Mucosa of stomach (tissue), 1 donor: ENCODE data around the gene SLF2.
"Not testable (repeated sequence)": the region's sequence is repeated elsewhere in the genome, so short reads cannot be mapped to it uniquely, and the experiment has no call there.

Source experiments
- H3K27me3 ChIP-seq: one replicate; pipeline ENCODE4 v1.7.0; 2013; ENCODE audit warnings: mild to moderate bottlenecking, low read length; ENCODE audit not compliant: control insufficient read depth, insufficient read depth
- H3K36me3 ChIP-seq: one replicate; pipeline ENCODE4 v1.7.0; 2013; ENCODE audit warnings: low read length; ENCODE audit not compliant: control insufficient read depth, insufficient read depth
- H3K4me1 ChIP-seq: one replicate; pipeline ENCODE4 v1.7.0; 2013; ENCODE audit warnings: mild to moderate bottlenecking, low read length; ENCODE audit not compliant: control insufficient read depth, insufficient read depth
- H3K4me3 ChIP-seq: one replicate; pipeline ENCODE4 v1.7.0; 2013; ENCODE audit warnings: low read length
- H3K9ac ChIP-seq: one replicate; pipeline ENCODE4 v1.7.0; 2013; ENCODE audit warnings: mild to moderate bottlenecking, low read length, moderate library complexity
- H3K9me3 ChIP-seq: one replicate; pipeline ENCODE4 v1.7.0; 2013; ENCODE audit warnings: mild to moderate bottlenecking, low read length, moderate library complexity; ENCODE audit not compliant: control insufficient read depth
- donor health status: Pancreatic carcinoma.

SLF2 gene

DNA sequence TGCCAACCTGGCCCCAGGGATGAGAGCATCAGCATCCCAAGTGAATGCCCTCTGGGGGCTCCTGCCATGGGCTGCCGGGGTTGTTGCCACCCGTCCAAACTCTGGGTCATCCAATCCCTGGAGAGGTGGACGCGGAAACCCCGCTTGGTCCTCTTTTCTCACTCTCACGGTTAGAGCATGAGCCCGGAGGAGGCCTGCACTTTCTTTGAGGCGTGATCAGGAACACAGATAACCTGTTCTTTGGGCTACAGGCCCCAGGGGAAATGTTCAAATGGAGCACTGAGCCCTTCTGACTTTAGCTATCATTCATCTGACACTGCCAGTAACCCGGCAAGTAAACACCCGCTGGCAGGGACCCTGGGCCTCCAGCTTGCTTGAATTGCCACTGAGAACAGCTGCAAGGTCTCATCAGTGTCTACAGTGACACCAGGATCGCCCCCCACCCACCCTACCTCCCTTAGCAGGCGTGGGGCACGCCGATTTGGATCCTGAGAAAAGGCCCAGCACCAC is 29.4 kb upstream of the SLF2 start:
- Histone ChIP-seq H3K9me3 (no peaks in the 10 kb centered on the region), H3K9ac (no peak overlapping the region), H3K27me3 (peaks cover 8% of the 10 kb centered on the region), H3K4me3 (no peak overlapping the region), H3K4me1 (no peaks in the 10 kb centered on the region), H3K36me3 (no peaks in the 10 kb centered on the region)

DNA sequence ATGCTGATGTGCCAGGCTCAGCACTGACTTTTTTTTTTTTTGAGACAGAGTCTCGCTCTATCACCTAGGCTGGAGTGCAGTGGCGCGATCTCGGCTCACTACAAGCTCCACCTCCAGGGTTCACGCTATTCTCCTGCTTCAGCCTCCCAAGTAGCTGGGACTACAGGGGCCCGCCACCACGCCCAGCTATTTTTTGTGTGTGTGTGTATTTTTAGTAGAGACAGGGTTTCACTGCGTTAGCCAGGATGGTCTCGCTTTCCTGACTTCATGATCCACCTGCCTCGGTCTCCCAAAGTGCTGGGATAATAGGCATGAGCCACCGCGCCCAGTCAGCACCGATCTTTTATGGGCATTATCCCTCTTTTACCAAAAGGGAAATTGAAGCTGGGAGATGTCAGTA is 27.2 kb upstream of the SLF2 start:
- H3K4me3 ChIP-seq, H3K36me3 ChIP-seq, H3K9me3 ChIP-seq, H3K9ac ChIP-seq, H3K4me1 ChIP-seq: not testable (repeated sequence)
- peaks cover 15% of the 10 kb centered on the region for H3K27me3 ChIP-seq

GRCh38 chr10:100886091-100886490 is 26.7 kb upstream of the SLF2 start:
- H3K9ac ChIP-seq, result no peak overlapping the region
- H3K4me1 ChIP-seq, result no peaks in the 10 kb centered on the region
- H3K27me3 ChIP-seq, result peaks cover 15% of the 10 kb centered on the region
- no peaks in the 10 kb centered on the region for H3K36me3 ChIP-seq
- no peak overlapping the region for H3K4me3 ChIP-seq
- no peaks in the 10 kb centered on the region for H3K9me3 ChIP-seq

- H3K4me1 ChIP-seq, result no peaks in the 10 kb centered on the region
- no peaks in the 10 kb centered on the region for H3K36me3 ChIP-seq
- H3K27me3 ChIP-seq, result peaks cover 15% of the 10 kb centered on the region
- no peak overlapping the region for H3K9ac ChIP-seq
- H3K9me3 ChIP-seq, result no peaks in the 10 kb centered on the region
- H3K4me3 ChIP-seq, result no peak overlapping the region
Observed at GRCh38 chr10:100886521-100886920, 26.2 kb upstream of the SLF2 start.

DNA sequence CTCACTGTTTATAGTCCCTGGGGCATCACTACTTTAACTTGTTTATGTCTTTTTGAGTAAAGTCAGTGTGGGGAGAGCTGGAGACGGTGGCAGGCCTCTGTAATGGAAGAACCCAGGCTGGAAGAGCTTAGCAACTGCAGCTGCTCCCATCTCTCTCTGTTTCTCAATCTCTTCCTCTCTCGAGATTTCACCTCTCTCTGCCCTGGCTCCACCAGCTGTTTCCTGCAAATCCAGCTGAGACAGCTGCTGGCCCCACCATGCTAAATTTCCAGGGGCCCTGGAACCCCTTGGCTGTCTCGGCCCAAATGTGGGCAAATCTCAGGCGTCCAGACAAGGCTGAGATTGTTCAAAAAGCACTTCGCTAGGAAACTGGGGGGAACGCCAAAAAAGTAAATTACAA is 25.8 kb upstream of the SLF2 start:
- Histone ChIP-seq H3K4me1 (no peaks in the 10 kb centered on the region), H3K4me3 (no peak overlapping the region), H3K9me3 (no peaks in the 10 kb centered on the region), H3K27me3 (peaks cover 15% of the 10 kb centered on the region), H3K36me3 (no peaks in the 10 kb centered on the region), H3K9ac (no peak overlapping the region)

DNA sequence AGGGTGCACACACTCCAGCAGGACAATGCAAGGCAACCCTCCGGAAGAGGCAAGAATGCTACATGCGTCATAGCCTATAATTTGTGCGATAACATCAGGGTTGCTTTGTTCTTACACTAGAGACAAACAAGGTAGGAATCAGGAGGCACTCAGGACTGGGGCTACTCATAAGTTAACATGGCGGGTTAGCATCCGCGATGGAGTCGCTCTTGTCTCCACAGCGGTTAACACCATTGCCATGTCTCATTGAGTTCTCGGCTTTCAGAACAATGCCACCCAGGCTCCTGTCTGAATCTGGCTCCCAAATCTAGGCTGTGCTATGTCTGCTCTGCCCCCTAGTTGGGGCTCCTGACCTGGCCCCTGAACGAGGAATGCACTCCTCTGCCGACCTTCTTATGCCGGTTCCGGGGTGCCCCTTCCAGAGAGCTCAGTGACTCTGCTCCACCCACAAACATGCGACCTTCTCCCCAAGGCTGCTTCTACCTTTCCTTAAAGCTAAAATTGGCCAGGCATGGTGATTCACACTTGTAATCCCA is 24.9 kb upstream of the SLF2 start:
- Histone ChIP-seq H3K4me1 (no peaks in the 10 kb centered on the region), H3K9me3 (no peaks in the 10 kb centered on the region), H3K9ac (no peak overlapping the region), H3K4me3 (no peak overlapping the region), H3K36me3 (no peaks in the 10 kb centered on the region), H3K27me3 (peaks cover 20% of the 10 kb centered on the region)

- H3K4me3 ChIP-seq, result no peak overlapping the region
- peaks cover 20% of the 10 kb centered on the region for H3K27me3 ChIP-seq
- H3K9me3 ChIP-seq, result no peaks in the 10 kb centered on the region
- no peak overlapping the region for H3K9ac ChIP-seq
- no peaks in the 10 kb centered on the region for H3K4me1 ChIP-seq
- H3K36me3 ChIP-seq, result no peaks in the 10 kb centered on the region
Observed at GRCh38 chr10:100888957-100889356, 23.8 kb upstream of the SLF2 start.

DNA sequence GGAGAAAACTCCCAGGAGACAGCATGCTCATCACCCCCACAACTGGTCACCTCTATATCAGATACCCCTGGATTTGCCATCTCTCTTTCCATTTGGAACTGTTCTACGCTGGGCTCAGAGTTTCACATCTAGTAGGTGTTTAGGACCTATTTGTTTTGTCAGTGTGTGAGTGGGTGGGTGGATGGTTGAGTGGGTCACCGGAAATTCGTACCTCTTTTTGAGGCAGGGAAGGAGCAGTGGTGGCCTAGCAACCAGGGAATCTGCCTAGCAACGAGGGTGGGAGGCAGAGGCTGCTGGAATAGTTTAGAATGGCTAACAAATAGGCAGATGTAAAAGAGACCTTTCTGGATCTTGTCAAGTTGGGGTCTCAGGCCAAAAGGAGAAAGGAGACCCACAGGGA is 23.2 kb upstream of the SLF2 start:
- Histone ChIP-seq H3K27me3 (peaks cover 20% of the 10 kb centered on the region), H3K4me1 (no peaks in the 10 kb centered on the region)

GRCh38 chr10:100890141-100890672 is 22.6 kb upstream of the SLF2 start:
- no peaks in the 10 kb centered on the region for H3K9me3 ChIP-seq
- no peak overlapping the region for H3K9ac ChIP-seq
- no peaks in the 10 kb centered on the region for H3K36me3 ChIP-seq
- peaks cover 24% of the 10 kb centered on the region for H3K27me3 ChIP-seq
- no peaks in the 10 kb centered on the region for H3K4me1 ChIP-seq
- no peak overlapping the region for H3K4me3 ChIP-seq

More for the DNA sequence above, 23.2 kb upstream of the SLF2 start:
- no peak overlapping the region for H3K4me3 ChIP-seq
- no peaks in the 10 kb centered on the region for H3K36me3 ChIP-seq
- no peaks in the 10 kb centered on the region for H3K9me3 ChIP-seq
- H3K9ac ChIP-seq, result no peak overlapping the region

DNA sequence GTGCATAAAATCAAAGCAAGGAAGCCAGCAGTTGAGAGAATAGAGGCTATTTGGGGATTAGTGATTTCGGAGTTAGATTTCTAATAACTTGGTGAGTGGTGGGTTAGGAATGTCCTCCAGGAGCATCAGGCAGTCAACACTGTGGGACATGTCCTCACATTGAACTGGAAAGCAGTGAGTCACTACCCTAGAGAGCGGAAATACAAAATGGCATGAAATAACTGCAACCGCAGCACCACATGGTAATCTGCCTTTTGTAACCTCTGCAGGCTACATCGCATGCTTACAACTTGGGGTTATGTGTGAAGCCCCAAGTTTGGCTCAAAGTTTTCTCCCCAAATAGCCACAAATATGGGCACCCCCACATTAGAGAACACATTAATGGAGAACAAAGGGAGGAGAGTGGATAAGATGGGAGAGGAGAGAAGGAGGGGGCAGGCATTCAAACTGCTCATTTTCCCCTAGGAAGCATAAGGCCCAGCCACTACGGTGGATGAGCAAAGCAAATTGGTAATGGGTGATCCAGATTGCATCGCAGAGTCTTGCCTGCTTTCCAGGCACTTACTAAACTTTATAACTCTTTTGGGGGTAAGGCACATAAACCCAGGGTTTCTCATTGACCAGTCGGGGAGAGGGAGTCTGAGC is 22.0 kb upstream of the SLF2 start:
- H3K4me1 ChIP-seq, result no peaks in the 10 kb centered on the region
- H3K9me3 ChIP-seq, result no peaks in the 10 kb centered on the region
- H3K27me3 ChIP-seq, result peaks cover 29% of the 10 kb centered on the region
- H3K36me3 ChIP-seq, result no peaks in the 10 kb centered on the region
- no peak overlapping the region for H3K4me3 ChIP-seq
- no peak overlapping the region for H3K9ac ChIP-seq

DNA sequence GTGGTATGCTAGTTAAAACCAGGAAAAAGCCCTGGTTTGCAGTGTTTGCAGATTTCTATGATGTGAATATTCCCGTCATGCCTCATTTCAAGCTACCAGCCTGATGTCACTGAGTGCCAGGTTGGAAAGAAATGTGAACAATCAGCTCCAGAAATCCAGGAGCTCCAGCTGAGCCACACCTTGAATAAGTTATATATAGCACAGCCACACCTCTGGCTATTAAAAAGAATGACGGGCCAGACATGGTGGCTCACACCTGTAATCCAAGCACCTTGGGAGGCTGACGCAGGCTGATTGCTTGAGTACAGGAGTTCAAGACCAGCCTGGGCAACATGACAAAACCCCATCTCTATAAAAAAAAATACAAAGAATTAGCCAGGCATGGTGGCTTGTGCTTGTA is 18.7 kb upstream of the SLF2 start:
- Histone ChIP-seq H3K36me3 (no peaks in the 10 kb centered on the region), H3K27me3 (peaks cover 28% of the 10 kb centered on the region), H3K9ac (no peak overlapping the region), H3K4me3 (no peak overlapping the region), H3K9me3 (no peaks in the 10 kb centered on the region), H3K4me1 (no peaks in the 10 kb centered on the region)

- H3K4me3 ChIP-seq, result no peak overlapping the region
- H3K9me3 ChIP-seq, result no peaks in the 10 kb centered on the region
- H3K4me1 ChIP-seq, result no peaks in the 10 kb centered on the region
- H3K36me3 ChIP-seq, result no peaks in the 10 kb centered on the region
- no peak overlapping the region for H3K9ac ChIP-seq
- H3K27me3 ChIP-seq, result peaks cover 22% of the 10 kb centered on the region
Observed at GRCh38 chr10:100894589-100895294, 18.0 kb upstream of the SLF2 start.
